Hematopoietic multipotent progenitor cell treated with erythropoietin and hydrocortisone succinate and interleukin-3 and kit ligand, for 4 days (in vitro differentiated cells): ENCODE data around the gene XPNPEP1.
"Not testable (repeated sequence)": the region's sequence is repeated elsewhere in the genome, so short reads cannot be mapped to it uniquely, and the experiment has no call there.

Experiments used
- DNase-seq: peaks from one replicate; pipeline ENCODE4 v3.0.0-alpha.2; 2015

The XPNPEP1 gene

GRCh38 chr10:109922358-109922975 is 844 bp downstream of the XPNPEP1 start:
- no peak for DNase-seq

GRCh38 chr10:109920016-109920415 is 3.3 kb downstream of the XPNPEP1 start:
- no peak for DNase-seq

GRCh38 chr10:109919220-109919619 is 4.1 kb downstream of the XPNPEP1 start:
- DNase-seq: no peak

- DNase-seq: not testable (repeated sequence)
Measured at GRCh38 chr10:109918707-109919106, 4.6 kb downstream of the XPNPEP1 start.

- no peak for DNase-seq
Measured at GRCh38 chr10:109915566-109915965, 7.7 kb downstream of the XPNPEP1 start.

GRCh38 chr10:109914966-109915365 is 8.3 kb downstream of the XPNPEP1 start:
- peak; percentile 88 for DNase-seq

- DNase-seq: no peak
Measured at GRCh38 chr10:109913306-109913892, 9.9 kb downstream of the XPNPEP1 start.

- no peak for DNase-seq
Measured at GRCh38 chr10:109912335-109913281, 10.7 kb downstream of the XPNPEP1 start.

GRCh38 chr10:109911903-109912302 is 11.4 kb downstream of the XPNPEP1 start:
- DNase-seq: no peak

GRCh38 chr10:109906316-109906715 is 17.0 kb downstream of the XPNPEP1 start:
- DNase-seq: no peak

- no peak for DNase-seq
Measured at GRCh38 chr10:109904397-109904796, 18.9 kb downstream of the XPNPEP1 start.

GRCh38 chr10:109902992-109903947 is 20.0 kb downstream of the XPNPEP1 start:
- DNase-seq: no peak

- DNase-seq: peak; percentile 11
Measured at GRCh38 chr10:109899356-109900331, 23.7 kb downstream of the XPNPEP1 start.

GRCh38 chr10:109898666-109899355 is 24.5 kb downstream of the XPNPEP1 start:
- DNase-seq: peak; percentile 69

- no peak for DNase-seq
Measured at GRCh38 chr10:109898007-109898406, 25.3 kb downstream of the XPNPEP1 start.

- DNase-seq: no peak
Measured at GRCh38 chr10:109895848-109896247, 27.5 kb downstream of the XPNPEP1 start.

- DNase-seq: peak; percentile 51
Measured at GRCh38 chr10:109895095-109895818, 28.1 kb downstream of the XPNPEP1 start.

- no peak for DNase-seq
Measured at GRCh38 chr10:109894516-109894915, 28.8 kb downstream of the XPNPEP1 start.

GRCh38 chr10:109893386-109893785 is 29.9 kb downstream of the XPNPEP1 start:
- peak; percentile 65 for DNase-seq

GRCh38 chr10:109892931-109893330 is 30.4 kb downstream of the XPNPEP1 start:
- peak; percentile 70 for DNase-seq
